GM19099 (cell line): ENCODE measurements around the gene TPPP3.

ENCODE experiments used
- POLR2A ChIP-seq: IDR thresholded peaks from 3 replicates; pipeline ENCODE4 v1.6.1; 2011; ENCODE audit warnings: low read depth; ENCODE audit not compliant: insufficient read length; ENCODE audit errors: extremely low read depth

The TPPP3 gene

DNA sequence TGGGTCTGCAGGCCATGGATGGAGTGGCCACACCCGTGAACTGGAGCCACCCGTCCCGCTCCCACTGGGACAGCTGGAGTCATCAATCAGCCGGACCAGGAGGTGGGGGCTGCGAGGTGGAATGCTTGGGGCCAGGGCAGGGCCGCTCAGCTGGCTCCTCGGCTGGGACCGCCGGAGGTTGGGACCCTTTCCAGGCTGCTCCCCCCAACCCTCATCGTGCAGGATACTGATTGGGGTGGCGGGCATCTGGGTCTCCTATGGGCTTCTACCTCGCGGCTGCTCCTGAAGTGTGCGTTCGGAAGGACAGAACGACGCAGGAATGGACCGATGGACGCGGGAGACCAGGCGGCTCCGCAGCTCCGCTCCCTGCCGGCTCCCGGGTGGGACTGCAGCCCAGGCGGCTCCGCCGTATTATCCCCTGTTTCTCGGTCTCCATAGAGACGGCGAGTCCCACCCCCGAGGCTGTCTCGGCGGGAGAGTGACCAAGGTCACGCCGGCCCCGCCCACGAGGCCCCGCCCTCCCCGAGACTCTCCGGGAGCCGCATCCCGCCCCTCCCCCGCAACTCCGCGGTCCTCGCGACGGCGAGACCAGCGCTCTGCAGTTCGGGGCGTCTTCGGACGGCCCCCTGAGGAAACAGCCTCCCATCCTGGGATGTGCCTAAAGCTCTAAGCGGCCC lies at the start of gene TPPP3:
Gene TPPP3 (minus strand): TSS at position 388 of the 677 bp plus-strand sequence. CDS start 2,387 bp downstream, outside the sequence.
- no peak for TF ChIP-seq POLR2A

DNA sequence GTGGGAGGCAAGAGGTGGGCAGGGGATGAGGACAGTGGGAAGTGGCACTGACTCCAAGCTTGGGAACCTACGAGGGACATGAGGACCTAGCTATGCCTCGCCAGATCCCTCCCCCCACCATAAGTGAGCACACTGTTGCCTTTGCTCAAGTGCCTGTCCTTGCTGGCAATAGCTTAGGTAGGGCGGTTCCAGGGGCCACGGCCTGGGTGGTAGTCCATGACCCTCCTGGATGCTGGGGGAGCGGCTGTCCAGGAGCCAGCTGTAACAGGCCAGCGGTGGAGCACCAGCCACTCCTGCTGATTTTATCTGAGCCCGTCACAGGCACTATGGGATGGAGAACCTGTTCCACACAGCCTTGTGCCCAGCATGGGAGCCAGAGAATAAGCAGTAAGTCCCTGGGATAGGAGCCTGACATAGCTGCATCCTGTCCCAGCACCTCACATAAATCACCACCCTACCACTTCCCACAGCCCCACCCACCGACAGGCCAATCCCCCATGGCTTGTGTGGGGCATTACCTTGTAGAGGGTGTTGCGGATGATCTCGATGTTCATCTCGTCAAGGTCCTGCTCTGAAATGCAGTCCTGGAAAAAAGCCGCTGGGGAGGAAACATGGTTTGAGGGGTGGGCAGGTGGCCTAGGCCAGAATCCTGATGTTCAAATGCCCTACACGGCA lies 49.4 kb upstream of the TPPP3 start:
- no peak for TF ChIP-seq POLR2A

DNA sequence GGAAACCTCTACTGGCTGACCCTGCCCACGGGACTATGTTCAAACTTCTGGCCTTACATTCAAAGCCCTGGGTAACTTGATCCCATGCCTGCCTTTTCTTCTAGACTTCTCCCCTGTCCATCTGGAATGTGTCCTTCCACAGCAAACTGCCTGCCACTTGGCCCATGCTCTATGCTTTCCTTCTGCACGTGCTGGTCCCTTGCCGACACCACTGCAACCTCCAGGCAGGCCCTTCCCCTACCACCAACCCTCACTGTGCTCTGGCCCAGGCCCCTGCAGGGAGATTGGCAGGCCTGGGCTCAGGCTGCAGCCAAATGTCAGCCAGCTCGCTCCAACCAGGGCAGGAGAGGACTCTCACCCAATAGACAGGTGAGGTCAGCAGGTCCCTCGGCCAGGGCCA lies 48.6 kb upstream of the TPPP3 start:
- TF ChIP-seq POLR2A, result no peak

DNA sequence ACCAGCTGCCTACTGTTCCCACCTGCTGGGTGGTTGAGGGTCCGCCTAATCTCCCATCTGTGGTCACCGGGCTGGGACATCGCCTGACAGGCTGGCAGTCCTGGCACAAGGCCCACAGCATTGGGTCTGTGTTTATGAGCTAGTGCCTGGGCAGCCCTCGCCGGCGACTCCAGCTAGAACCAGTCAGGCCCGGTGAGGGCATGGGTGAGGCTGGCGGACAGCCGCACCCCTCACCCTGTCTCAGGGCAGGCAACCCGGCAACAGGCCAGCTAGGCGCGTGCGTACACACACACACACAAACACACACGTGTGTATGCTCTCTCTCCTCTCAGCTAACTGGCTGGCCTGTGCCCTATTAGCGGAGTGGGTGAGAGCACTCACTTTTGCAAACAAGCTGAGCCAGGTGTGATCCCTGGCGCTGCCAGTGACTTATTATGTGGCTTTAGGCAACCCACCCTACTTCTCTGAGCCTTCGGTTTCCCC lies 48.0 kb upstream of the TPPP3 start:
- TF ChIP-seq POLR2A, result no peak

DNA sequence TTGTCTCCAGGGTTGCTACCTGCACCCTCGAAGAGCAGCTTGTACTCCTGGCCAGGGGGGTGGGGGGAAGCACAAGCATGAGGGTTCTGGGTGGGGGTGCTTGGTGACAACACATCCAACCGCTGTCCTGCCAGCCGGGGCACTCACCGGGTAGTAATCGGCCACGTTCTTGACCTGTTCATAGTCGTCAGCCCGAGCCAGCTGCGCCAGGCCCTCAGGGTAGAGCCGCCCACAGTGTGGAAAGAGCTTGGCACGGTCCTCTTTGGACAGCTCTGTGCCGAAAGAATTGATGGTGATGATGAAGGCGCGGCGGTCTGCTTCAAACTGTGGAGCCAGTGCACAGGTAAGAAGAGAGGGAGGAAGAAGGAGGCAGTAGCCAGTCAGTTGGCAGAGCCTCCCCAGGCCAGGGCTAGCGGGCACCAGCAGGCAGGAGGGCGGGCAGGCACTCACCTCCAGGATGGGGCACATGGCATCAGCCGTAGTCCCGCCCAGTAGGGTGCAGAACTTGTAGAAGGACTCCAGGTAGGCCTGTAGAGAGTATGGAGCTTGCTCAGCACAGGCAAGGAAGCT lies 45.6 kb upstream of the TPPP3 start:
- no peak for TF ChIP-seq POLR2A

DNA sequence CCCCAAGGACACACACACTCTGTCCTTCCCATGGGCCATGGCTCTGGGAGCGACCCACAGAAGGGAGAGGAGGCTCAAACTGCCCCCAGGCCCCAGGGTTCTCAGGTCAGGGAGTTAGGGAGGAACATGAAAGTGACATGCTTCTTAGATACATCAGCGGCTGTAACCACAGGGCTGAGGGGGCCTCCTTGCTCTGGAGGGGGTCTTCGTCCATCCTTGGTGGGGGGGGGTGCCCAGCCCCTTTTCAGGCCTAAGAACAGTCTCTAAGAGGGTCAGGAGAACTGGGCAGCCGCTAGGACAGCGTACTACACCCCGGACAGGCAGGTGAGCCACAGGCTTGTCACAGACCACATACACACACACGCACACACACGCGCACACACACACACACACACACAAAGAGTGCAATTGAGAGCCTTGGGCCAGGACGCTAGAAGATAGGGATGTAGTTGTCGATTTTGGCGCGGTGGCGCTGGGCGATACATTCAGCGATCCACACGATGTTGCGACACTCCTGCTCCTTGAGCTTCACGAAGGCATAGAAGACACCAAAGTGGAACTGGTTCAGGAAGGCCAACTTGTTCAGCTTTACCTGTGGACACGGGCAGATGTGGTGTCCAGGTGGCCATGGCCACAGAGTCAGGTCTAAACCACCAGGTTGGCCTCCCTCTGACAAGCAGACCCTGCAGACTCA lies 44.9 kb upstream of the TPPP3 start:
- no peak for TF ChIP-seq POLR2A

DNA sequence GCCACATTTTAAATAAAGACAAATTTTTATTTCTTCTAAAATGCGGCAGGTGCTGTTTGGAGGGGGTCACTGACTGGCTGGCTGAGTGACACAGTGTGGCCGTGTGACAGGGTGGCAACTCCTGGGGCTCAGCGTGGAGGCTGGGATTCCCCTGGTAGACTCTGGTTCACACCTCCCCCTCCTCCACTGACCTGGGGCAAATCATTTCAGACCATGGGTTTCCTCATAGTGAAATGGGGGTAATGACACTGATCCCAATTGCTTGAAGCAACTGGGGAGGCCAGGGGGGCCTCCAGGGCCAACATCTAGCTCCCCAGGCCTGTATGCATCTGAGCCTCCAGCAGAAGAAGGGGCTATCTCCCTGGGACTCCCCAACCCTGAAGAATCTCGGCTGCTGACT lies 44.2 kb upstream of the TPPP3 start:
- TF ChIP-seq POLR2A, result no peak

DNA sequence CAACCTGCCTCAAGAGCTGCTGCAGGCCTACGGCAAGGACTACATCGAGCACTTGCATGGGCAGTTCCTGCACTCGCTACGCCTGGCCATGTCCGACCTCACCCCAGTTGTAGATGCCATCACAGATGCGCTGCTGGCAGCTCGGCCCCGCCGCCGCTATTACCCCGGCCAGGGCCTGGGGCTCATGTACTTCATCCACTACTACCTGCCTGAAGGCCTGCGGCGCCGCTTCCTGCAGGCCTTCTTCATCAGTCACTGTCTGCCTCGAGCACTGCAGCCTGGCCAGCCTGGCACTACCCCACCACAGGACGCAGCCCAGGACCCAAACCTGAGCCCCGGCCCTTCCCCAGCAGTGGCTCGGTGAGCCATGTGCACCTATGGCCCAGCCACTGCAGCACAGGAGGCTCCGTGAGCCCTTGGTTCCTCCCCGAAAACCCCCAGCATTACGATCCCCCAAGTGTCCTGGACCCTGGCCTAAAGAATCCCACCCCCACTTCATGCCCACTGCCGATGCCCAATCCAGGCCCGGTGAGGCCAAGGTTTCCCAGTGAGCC lies 43.4 kb upstream of the TPPP3 start:
- TF ChIP-seq POLR2A, result no peak

DNA sequence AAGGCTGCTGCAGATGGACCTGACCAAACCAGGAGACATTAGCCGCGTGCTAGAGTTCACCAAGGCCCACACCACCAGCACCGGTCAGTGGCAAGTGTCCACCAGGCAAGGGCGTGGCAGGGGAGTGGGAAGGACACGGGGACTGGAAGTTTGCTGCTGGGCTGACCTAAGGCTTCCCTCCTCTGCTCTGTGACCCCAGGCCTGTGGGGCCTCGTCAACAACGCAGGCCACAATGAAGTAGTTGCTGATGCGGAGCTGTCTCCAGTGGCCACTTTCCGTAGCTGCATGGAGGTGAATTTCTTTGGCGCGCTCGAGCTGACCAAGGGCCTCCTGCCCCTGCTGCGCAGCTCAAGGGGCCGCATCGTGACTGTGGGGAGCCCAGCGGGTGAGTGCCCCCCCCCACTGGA lies 42.5 kb upstream of the TPPP3 start:
- TF ChIP-seq POLR2A, result no peak

DNA sequence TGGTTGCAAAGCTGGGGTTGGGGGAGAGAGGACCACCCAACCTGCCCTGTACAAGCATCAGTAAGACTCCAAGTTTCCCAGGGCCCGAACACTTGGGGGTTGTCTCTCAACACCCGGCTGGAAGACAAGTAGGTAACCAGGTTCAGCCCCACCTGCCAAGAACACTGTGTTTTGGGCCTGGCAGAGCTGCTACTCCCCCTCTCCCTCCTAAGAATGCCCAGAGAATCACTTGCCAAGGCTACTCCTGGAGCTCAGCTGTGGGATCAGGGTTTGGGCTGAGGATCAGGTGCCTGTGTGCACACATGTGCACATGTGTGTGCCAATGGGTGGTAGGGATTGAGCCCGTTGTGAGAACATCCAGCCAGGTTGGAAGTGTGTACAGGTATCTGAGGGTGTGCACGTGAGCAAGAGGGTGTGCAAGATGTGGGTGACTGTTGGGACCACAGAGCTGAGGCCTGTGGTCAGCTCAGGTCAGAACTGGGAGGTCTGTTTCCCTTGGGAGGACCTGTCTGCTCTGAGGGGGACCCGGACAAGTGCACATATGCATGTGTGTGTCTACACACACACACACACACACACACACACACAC lies 39.9 kb upstream of the TPPP3 start:
- TF ChIP-seq POLR2A, result no peak

DNA sequence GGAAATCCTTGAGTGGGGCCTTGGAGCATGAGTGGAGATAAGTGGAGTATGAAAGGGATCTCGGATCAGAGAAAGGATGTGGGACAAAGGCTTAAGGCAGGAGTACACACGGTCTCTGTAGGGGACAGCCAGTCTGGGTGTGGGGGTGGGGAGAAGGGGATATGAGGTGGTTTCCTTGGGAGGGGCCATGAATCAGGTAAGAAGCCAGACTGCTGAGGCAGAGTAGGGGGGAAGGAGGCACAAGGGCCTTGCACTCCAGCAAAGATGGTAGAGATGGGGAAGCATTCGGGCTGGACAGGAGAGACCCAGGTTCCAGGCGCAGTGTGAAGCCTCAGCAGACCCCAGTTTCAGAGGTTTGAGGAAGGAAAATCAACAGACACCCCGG lies 39.2 kb upstream of the TPPP3 start:
- TF ChIP-seq POLR2A, result no peak

DNA sequence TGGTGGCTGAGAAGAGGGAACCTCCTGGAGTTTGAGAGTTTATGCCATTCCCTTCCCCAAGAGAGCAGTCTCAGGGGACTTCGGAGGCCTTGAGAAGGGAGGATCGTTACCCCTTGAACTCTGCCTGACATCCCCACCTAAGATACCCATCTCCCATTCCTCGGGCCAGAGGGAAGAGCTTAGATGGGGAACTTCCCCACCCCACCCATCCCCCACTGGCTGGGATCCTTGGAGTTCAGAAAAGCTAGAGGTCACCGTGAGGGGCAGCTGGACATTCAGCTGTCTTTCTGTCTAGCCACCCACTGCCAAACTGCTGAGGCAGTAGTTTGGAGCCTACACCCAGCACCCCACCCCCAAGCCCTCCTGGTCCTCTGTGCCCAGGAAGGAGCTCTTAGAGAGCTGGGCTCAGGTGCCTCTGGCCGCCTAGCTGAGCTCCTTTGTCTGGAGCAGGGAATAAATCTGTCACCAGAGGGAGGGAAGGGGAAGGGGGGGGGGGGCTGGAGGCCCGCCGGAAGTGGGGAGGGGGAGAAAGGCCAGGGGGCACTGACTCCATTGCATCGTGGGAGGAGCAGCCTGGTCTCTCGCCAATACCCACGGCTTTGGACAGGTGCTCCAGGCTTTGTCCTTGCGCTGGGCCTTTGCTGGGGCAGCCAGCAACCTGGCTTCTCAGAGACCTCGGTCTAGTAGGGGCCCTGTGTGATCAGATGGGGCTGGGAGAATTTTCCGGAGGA lies 38.6 kb upstream of the TPPP3 start:
- TF ChIP-seq POLR2A, result no peak

DNA sequence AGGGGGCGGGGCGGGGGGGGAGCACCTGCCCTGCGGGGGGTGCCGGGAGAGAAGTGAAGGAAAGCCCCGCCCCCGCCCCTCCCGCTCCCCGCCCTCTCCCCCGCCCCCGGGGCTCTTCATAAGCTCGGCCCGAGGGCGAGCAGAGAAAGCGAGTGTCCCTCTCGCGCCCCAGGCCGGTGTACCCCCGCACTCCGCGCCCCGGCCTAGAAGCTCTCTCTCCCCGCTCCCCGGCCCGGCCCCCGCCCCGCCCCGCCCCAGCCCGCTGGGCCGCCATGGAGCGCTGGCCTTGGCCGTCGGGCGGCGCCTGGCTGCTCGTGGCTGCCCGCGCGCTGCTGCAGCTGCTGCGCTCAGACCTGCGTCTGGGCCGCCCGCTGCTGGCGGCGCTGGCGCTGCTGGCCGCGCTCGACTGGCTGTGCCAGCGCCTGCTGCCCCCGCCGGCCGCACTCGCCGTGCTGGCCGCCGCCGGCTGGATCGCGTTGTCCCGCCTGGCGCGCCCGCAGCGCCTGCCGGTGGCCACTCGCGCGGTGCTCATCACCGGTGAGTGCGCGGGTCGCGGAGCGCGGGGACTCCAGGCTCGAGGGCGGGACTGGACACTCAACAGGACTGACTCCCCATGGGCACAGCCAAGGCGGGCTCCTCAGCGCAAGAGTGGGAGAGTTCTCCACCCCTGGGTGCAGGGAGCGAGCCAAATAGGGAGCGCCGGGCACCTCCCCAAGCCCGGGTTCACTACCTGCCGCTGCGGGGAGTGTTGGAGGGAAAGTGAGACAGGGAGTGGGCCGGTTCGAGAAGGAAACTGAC lies 37.9 kb upstream of the TPPP3 start, which contains the start of gene HSD11B2:
Gene HSD11B2 (plus strand): TSS at position 145 of the 798 bp plus-strand sequence. CDS start 128 bp downstream, at position 273.
- TF ChIP-seq POLR2A, result no peak
